Limb (tissue), 2 donors: Measurements from ENCODE around the gene CFAP20.
"Not testable (repeated sequence)": the region's sequence is repeated elsewhere in the genome, so short reads cannot be mapped to it uniquely, and the experiment has no call there.

Experiments
- DNase-seq, 2 donors: peaks; one replicate each; pipeline ENCODE4 v3.0.0-alpha.2; 2016; ENCODE audit errors: extremely low spot score in 2 of 2

The CFAP20 gene

DNA sequence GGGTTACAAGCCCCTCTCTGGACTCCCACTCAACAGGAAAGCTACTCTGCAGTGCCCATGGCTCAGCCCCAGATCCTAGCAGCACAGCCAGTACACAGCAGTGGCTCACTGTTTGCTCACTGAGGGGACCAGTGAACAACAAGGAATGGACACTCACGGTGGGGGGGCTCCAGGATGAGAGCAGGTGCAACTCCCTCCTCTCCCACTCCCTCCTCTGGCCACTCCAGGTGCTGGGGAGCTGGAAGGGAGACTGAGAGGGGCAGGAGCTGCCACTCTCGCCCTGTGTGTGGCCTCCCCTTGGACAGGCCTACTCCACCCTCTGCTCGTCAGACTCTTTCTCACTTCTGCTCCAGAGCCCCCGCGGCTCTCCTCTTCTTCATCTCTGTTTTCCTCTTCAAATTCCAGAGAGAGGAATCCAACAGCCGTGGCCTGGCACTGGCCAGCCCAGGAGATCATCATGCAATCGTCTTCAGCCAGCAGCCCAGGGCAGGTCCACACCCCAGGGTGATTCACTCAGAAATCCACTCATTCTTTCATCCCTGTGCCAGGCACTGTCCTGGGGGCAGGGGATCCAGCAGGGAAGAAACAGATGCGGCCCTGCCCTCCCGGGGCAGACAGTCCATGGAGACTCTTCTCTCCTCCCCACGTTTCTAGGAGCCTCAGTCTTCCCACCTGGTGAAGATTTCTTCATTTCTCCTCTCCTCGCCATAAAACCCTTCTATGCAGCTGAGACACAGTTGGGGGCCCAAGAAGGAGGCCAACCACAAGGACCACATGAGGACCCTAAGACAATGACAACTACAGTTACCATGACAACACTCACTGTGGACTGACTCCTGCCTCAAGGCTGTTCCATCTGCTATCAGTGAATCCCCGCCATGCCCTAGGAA is 30.7 kb downstream of the CFAP20 start:
- DNase-seq: no peak

DNA sequence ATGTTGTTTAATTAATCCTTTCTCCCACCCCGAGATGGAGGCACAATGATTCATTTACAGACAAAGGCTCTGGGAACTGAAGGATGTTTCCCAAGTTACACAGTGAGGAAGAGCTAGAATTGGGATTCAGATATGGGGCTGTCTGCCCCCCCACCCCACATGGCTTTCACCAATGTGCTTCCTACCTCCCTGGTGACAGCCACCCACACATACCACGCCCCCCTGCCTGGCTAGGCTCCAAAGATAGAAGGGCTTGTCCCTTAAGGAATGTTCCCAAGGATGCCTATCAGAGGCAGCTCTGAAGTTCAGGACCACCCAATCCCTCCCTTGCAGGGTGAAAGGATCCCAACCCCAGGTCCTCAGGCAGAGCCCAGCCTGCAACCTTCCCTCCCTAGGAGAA is 32.9 kb downstream of the CFAP20 start:
- DNase-seq: no peak

DNA sequence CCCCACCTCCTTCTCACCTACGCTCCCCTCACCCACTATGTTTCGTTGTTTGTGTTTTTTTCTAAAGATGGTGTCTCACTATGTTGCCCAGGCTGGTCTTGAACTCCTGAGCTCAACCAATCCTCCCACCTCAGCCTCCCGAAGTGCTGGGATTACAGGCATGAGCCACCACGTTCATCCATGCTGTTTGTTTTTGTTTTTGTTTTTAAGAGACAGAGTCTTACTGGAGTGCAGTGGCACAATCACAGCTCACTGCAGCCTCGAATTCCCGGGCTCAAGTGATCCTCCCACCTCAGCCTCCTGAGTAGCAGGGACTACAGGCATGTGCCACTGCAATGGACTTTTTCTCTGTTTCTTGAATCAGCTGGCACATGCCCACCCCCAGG is 33.6 kb downstream of the CFAP20 start:
- DNase-seq: not testable (repeated sequence)

DNA sequence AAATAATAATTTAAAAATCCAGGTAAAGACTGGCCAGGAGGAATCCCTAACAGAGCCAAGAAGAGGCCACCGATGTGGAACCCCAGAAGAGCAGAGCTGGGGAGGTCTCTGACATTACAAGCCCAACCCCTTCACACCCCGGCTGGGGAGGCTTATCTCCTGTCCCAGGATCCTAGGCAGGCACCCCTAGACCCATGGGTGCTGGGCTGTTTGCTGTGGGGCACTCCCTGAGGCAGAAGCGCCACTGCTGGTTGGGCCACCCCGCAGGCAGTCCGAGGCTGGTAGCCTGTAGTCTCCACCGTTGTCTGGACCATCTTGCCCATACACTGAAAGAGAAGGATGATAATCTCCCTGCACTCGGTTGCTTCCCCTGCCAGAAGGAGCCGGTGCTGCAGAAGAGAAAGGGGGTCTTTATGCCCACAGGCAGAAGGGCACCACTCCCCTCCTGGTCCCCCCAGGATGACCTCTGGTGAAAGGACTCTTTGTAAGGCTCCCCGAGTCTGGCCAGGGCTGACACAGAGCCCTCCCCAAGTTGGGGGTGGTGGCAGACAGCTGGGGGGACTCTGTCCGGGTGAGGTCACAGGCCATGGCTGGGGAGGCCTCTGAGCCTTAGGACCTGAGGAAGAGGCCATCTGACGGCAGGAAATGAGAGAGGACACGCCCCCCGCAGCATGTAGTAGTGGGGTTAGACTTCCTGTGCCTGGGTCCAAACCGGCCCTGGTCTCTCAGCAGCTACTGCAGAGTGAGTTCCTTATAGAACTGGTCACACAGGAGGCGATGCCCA is 34.2 kb downstream of the CFAP20 start:
- DNase-seq: no peak

DNA sequence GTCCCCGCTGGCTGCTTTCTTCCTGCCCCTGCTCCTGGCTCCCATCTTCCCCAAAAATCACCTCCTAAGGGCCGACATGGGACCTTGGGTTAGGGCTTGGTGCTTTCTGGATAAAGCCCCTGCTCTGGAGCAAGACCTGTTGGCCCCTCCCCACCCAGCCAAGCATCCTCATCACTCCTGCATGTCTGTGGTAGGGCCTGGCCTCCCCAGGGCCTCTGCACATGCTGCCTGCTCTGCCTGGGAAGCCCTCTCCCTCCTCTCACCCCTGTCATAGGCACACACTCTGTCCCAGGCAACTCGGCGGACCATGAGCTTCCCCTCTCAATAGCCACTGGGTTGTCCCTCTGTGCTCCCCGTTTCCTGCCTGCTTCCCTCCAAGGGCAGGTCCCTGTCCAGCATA is 35.2 kb downstream of the CFAP20 start:
- DNase-seq: no peak

DNA sequence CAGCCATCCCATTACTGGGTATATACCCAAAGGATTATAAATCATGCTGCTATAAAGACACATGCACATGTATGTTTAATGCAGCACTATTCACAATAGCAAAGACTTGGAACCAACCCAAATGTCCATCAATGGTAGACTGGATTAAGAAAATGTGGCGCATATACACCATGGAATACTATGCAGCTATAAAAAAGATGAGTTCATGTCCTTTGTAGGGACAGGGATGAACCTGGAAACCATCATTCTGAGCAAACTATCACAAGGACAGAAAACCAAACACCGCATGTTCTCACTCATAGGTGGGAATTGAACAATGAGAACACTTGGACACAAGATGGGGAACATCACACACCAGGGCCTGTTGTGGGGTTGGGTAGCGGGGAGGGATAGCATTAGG is 38.8 kb downstream of the CFAP20 start:
- DNase-seq: not testable (repeated sequence)

DNA sequence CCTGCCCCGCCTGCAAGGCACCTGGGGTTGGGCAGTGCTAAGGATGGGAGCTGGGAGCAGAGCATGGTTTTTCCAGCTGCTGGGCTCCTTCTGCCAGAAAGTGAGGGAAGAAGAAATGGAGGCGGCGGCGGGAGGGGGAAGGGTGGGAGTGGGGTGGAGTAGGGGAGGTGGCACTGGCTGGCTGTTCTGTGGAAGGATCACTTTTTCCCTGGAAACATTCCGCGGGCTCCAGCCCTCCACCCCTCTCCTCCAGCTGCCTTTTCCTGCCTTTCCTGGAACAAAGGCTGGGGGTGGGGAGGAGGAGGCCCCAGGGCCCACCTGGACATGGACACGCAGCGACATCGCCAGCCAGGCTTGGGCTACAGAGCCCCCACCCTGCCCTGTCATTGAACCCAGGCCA is 41.1 kb downstream of the CFAP20 start:
- DNase-seq: peak in 1 of 2 donors; percentile 74

DNA sequence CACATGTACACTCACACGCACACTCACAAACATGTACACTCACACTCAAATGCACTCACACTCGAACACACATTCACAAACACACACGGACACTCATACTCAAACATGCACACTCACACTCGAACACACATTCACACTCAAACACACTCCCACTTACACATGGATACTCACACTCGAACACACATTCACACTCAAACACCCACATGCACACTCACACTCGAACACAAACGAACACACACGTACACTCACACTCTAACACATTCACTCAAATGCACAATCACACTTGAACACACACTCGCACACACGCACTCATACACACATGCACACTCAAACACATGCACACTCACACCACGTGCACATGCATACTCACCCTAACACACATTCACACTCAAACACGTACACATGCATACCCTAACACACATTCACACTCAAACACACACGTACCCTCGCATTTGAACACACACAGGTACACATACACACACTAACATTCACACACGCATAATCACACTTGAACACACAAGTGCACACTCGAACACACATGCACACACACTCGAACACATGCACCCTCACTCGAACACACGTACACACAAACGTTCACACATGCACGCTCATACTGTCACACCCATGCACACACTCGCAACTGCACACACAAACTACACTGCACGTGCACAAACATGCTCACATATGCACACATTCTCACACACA is 41.8 kb downstream of the CFAP20 start:
- DNase-seq: no peak

DNA sequence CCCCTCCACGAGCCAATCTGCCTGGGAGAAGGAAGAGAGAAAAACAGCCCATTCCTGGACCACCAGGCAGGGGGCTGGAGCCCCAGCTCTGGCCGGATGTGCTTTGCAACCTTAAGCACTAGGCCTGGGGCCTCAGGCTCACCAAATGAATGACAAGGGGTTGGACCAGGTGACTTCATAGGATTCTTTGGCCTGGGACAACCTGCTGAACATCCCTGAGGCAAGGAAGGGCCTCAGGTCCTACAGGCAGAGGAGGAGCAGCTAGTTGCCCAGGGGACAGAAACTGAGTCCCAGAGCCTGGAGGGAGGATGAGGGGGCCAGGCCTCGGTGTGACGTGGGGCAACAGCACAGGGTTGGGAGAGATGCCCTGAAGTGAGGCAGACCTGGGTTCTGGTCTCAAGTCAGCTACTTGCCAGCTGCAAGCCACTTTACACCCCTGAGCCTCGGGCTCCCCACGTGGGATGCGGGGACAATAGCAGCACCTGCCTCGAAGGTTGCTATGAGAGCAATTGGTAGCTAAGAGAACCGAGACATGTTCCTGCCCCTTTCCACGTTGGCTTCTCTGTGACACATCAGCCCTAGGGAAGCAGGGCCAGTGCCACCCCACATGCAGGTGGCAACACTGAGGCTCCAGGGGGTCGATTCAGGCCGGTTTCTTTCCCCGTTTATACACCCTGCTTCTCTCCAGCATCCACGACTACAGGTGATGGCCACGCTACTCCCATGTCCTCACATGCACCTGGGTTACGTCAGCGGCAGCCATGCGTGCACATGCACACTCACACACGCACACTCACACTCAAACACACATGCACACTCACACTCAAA is 42.6 kb downstream of the CFAP20 start:
- no peak for DNase-seq

DNA sequence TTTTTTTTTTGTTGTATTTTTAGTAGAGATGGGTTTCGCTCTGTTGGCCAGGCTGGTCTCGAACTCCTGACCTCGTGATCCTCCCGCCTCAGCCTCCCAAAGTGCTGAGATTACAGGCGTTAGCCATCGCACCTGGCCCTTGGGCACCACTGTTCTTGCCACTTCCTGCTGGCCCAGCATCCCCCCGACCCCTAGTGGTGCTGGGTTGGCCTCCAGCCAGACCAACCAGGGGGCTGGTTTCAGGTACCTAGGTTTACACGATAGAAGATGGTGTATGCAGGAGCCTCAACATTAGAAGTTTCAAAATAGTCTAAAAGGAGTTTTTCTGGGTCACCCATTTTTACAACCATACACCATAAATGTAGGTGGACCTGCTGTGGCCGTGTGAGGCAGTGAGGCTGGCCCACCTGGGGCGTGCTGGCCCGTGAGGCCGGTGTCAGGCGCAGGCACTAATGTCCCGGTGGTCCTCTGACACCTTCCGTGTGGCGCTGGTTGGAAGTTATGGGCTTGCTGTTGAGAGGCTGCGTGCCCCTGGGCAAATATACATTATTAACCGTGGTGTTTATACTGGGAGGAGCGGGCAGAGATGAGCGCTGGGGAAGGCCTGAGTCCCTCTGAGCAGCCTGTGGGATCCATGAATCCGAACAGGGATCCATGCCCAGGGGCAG is 43.5 kb downstream of the CFAP20 start:
- no peak for DNase-seq

DNA sequence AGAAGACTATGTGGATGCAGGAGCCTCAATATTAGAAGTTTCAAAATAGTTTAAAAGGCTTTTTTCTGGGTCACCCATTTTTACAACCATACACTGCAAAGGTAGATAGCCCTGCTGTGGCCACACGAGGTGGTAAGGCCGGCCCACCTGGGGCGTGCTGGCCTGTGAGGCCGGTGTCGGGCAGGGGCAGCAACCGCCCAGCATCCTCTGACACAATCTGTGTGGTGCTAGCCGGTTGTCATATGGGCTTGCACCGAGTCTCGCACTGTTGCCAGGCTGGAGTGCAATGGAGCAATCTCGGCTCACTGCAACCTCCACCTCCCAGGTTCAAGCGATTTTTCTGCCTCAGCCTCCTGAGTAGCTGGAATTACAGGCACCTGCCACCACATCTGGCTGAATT is 44.0 kb downstream of the CFAP20 start:
- no peak for DNase-seq

DNA sequence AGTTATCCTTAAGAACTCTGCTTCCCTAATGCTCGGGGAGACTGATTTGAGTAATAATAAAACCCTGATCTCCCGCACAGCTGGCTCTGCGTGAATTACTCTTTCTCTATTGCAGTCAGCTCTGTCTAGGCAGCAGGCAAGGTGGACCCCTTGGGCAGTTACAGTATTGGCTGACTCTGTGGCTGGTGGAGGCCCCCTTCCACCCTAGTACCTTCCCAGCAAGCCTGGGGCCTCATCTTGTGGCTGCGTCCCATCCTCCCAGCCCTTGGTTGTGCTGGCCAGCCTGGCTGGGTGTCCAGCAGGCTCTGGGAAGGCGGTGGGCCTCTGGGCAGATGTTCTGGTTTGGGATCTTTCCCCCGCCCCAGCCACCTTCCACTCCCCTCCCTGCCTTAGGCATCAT is 44.5 kb downstream of the CFAP20 start:
- DNase-seq: no peak

DNA sequence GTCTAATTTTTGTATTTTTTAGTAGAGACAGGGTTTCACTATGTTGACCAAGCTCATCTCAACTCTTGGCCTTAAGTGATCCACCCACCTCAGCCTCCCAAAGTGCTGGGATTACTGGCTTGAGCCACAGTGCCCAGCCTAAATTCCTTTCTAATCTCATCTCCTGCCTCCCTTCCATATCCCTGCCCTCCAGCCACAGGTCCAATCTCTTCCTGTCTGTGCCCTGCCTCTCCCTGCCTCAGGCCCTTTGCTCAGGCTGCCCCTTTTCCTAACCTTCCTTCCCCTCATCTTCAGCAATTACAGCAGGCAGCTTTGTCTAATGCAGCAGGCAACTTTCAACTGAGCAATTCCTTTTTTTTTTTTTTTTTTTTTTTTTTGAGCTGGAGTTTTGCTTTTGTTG is 46.8 kb downstream of the CFAP20 start:
- no peak for DNase-seq

DNA sequence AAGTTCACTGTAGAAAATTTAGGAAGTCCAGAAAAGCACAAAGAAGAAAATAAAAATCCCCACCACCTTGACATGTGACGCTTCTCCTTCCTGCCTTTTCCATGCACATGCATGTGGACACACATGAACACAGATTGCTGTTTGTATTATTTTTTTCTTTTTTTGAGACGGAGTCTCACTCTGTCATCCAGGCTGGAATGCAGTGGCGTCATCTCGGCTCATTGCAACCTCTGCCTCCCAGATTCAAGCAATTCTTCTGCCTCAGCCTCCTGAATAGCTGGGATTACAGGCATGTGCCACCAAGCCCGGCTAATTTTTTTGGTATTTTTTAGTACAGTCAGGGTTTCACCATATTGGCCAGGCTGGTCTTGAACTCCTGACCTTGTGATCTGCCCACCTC is 48.5 kb downstream of the CFAP20 start:
- DNase-seq: not testable (repeated sequence)

DNA sequence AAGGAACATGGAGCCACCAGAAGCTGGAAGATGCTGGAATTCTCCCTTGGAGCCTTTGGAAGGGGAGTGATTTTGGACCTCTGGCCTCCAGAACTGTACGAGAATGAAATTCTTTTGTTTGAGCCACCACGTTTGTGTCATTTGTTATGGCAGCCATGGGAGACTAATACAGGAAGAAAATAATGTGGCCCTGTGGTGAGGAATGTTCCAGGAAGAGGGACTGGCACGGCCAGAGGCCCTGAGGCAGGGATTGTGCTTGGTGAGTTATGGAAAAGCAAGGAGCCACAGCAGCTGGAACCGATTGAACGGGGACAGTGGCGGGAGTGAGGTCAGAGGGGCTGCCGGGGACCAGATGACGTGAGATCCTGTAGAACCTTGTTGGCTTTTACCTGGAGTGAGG is 51.4 kb downstream of the CFAP20 start:
- no peak for DNase-seq

DNA sequence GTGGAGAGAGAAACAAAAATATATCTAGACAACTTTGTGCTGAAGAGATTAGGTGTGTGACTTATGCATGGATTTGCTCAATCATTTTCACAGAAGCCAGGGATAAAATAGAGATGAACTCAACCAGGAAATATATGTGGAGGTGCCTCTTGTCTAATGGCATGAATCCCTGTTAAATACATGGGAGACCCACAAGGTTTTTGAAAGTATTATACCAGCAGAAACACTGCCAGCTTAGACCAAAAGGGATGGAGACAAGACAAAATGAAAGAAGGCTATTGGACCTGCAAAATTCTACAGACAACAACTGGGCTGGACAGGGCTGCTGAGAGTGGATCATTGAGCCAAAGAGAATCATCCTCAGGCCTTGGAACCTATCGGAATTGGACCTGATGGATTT is 52.7 kb downstream of the CFAP20 start:
- no peak for DNase-seq

DNA sequence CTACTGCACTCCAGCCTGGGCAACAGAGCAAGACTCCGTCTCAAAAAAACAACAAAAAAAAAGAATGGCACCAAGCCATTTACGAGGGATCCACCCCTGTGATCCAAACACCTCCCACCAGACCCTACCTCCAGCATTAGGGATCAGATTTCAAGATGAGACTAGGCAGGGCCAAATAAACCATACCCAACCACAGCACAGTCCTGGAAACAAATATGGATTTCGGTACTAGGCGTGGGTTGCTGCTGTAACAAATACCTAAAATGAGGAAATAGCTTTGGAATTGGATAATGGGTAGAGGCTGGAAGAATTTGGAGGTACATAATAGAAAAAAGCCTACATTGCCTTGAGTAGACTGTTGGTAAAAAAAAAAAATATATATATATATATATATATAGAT is 54.5 kb downstream of the CFAP20 start:
- DNase-seq: no peak

DNA sequence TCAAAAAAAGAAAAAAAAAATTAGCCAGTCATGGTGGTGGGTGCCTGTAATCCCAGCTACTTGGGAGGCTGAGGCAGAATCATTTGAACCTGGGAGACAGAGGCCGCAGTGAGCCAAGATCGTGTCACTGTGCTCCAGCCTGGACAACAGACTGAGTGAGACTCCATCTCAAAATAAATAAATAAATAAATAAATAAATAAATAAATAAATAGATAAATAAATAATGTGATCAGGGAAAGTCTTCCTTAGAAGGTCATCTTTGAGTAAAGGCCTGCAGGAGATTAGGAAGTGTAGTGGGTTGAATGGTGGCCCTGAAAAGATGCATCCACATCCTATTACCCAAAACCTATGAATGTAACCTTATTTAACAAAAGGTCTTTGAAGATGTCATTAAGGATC is 56.1 kb downstream of the CFAP20 start:
- not testable (repeated sequence) for DNase-seq

DNA sequence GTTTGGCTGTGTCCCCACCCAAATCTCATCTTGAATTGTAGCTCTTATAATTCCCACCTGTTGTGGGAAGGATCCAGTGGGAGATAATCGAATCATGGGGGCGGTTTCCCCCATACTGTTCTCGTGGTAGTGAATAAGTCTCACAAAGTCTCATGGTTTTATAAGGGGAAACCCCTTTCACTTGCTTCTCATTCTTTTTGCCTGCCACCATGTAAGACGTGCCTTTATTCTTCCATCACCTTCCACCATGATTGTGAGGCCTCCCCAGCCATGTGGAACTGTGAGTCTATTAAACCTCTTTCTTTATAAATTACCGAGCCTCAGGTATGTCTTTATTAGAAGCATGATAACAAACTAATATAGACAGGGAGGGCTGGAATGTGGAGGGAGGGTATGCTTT is 57.0 kb downstream of the CFAP20 start:
- DNase-seq: not testable (repeated sequence)

DNA sequence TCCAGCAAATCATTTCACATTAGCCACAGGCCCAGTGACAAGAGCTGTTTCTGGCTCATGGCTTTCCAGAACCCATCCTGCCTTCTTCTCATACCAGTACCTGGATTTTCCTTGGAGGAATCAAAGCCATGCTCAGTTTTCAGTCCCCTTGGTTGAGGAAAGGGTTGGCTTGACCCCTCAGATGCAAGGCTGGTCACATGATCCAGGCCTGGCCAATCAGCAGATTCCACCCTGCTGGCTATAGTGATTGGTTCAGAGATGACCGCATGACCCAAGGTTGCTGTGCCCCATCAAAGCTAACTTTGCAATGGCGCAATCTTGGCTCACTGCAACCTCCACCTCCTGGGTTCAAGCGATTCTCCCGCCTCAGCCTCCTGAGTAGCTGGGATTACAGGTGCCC is 58.6 kb downstream of the CFAP20 start:
- no peak for DNase-seq
